GM21786 (cell line): ENCODE measurements around the gene DMD.
"Not testable (repeated sequence)": the region's sequence is repeated elsewhere in the genome, so short reads cannot be mapped to it uniquely, and the experiment has no call there.

Experiments
- ATAC-seq: cut with Tn5 transposase; IDR thresholded peaks from one replicate; pipeline ENCODE4 v1.9.1; 2021; ENCODE audit not compliant: unreplicated experiment

The DMD gene

DNA sequence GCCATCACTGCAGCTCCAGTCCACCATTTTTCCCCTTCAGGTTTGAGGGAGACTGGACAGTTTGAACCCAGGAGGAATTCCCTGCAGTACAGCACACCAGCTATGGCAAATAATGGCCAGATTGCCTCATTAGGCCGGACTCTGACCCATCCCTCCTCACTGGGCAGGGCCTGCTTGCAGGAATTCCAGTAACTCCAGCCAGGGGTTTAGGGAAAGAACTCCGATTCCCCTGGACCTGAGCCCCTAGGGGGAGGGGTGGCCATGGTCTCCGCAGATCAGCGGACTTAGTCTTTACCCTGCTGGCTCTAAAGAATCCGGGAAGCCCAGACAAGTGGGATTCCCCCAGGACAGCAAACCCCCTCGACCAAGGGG is 342.8 kb downstream of the DMD start:
- ATAC-seq = no peak

DNA sequence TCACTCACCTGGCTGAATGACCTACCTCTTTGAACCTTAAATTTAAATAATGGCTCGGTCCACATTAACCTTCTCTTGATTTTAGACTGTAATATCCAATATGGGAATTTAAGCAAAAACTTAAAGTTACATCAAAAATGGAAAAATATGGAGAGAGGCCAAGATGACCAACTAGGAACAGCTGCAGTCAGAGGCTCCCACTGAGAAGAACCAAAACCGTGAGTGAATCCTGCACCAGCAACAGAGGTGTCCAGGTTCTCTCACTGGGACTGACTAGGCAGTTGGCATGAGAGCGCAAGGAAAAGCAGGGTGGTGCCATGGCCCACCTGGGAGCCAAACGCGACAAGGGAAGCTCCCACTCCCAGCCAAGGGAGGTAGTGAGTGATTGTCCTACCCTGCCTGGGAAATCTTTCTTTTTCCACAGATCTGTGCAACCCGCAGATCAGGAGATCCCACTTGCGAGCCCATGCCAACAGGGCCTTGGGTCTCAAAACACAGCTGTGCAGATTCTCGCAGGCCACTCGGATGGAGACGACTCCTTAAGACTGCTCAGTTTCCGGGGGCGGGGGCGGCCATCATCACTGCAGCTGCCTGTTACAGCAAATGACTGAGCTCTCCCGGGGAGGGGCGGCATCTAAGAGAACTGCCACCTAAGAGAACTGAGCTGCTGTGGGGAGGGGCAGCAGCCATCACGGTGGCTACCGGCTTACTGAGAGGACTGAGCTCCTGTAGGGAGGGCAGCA is 343.4 kb downstream of the DMD start:
- no peak for ATAC-seq

DNA sequence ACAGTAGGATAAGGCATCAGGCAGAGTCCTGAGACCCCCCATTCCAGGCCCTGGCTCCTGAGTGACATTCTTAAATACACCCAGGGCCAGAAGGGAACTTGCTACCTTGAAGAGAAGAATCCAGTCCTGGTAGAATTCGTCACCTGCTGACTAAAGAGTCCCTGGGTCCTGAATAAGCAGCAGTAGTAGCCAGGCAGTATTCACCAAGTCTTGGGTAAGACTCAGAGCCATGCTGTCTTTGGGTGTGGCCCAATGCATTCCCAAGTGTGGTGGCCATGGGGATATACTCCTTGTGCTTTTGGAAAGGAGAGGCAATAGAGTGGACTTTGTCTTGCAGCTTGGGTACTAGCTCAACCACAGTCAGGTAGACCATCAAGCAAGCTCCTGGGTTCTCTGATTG is 359.1 kb downstream of the DMD start:
- ATAC-seq = no peak

DNA sequence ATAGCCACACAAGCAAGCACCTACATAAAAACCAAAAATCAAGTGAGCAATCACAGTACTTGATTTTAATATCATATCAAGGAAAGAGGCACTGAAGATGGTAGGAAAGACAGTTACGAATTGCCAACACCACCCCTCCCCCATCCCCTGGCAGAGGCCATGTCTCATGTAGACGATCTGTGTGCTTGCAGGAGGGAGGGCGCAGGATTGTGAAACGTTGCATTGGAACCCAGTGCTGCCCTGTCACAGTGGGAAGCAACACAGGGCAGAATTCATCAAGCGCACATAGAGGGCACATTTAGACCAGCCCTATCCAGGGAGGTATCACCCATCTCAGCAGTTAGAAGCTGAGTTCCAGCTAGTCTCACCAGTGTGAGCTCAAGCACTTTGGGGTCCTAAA is 359.8 kb downstream of the DMD start:
- no peak for ATAC-seq

DNA sequence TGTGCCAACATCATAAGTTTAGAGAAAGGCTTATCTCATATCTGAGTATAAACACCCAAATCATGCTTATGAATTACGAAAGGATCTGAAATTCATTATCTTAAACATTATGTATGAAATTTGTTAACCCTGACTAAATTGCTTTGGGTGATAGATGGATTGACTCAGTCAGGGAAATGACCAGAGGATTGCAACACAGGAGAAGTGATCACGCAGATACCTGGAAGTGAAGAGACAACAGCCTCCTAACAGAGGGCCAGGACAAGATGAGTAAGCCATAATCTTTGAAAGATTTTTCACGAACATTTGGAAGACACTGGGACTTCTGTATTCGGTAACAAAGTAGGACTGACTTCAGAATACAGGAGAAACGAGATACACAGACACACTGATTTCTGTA is 363.4 kb downstream of the DMD start:
- ATAC-seq = no peak

DNA sequence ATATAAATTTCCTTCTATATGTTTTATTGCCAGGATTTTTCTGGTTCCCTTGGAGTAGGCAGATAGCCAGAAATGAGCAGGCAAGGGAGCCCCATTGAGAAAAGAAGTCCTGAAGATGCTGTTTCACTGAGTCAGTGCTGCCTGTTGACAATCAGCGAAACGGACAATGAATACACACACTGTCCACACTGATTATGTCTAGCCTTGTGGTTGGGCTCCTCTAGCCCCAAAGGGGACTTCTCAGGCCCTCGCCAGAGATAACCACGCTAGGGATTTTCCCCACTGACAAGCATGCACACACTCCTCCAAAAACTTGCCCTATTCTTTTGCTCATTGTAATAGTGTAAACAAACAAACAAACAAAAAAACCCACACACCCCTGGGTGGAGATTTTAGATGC is 369.3 kb downstream of the DMD start:
- no peak for ATAC-seq

DNA sequence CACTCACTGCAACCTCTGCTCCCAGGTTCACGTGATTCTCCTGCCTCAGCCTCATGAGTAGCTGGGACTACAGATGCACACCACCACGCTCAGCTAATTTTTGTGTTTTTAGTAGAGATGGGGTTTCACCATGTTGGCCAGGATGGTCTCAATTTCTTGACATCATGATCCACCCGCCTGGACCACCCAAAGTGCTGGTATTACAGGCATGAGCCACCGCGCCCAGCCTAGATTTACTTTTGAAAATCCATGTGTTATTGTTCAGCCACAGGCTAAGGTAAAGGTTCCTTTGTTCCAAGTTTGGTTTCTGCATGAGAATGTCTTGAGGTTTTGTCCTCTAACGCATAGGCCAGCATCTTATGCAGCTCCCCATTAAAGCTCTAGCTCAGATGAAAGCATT is 371.6 kb downstream of the DMD start:
- no peak for ATAC-seq

DNA sequence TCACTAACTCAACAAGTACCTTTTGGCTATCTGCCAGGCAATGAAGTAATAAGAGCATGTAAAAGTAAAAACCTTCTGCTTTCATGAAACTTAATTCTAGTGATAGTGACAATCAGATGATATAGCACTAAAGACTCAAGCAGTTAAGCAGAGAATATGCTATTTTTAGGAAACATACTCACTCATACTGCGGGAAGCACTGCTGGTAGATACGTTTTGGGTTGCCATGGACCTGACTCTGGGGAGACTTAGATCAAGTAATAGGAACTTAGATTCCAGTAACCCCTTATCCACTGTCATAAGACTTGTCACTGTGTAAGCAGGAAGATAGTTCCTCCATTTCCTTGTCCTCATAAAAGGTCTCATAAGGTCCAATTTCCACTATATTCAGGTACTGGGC is 386.3 kb downstream of the DMD start:
- ATAC-seq = no peak

DNA sequence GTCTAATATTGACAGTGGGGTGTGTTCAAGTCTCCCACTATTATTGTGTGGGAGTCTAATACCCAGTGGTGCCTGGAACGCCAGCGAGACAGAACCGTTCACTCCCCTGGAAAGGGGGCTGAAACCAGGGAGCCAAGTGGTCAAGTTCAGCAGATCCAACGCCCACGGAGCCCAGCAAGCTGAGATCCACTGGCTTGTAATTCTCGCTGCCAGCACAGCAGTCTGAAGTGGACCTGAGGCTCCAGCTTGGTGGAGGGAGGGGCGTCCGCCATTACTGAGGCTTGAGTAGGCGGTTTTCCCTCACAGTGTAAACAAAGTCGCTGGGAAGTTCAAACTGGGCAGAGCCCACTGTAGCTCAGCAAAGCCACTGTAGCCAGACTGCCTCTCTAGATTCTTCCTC is 407.3 kb downstream of the DMD start:
- ATAC-seq = no peak

DNA sequence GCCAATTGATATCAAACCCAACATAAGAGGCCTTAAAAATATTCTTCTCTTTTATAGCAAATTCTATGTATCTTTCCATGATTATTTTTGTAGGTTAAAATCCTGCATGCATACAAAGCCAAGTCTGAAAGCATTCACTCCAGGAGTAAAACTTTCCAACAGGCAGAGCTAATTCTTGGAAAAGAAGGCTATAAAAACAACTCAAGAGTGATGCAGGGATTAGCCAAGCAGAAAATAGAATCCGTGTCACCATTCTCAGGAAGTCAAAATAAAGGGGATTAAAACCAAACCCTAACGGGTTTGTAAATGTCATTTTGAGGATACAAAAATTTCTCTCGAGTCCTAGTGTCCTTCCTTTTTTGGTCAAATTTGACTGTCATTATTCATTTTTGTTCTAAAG is 412.4 kb downstream of the DMD start:
- no peak for ATAC-seq

DNA sequence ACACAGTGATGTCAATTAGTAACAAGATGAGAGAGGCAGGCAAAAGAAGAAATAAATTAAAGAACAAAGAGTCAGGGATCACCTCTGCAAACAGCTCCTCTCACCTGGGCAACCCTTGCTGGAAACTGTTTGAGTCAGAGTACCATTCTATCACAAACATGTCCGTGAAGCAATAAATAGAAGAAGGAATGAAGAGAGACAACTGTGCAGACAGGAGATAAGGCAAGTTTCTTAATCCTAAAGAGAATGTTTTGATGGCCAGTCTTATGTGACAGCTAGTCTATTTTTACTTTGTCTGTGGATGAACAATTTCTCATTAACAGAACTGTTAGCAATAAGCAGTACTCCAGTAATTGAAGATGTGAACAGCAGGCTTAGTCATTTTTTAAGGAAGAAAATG is 422.4 kb downstream of the DMD start:
- ATAC-seq = no peak

DNA sequence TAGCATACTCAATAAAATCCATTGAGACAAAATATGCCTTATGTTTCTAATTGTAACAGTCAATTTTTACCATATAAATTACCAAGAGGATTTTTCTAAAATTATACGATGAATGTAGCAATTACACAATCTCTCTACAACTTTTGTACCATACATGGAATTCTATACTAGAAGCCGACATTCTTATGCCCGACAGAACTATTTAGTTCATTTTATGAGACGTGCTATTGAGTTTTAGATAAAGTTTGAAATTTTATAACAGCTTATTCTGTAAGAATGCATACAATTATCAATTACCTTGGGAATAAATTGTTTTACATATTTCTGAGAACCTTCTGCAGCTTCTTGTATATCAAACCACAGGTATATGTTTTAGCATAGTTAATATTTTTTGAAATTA is 431.2 kb downstream of the DMD start:
- ATAC-seq = no peak

DNA sequence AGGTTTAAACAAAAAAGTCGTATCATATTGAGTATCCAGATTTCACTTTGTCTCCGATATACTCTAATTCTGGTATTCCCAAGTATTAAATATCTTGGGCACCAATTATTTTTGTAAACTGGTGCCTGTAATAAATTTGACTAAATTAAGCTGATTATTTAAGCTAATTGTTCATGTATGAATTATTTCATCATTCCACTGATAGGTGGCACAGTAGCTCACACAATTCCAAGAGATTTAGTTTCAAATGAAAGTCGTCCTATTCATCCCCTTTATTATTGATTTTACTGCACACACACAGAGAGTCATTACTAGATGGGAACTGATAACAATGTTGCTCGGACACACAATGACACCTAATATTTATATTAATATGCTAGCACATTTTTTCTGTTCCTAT is 432.4 kb downstream of the DMD start:
- ATAC-seq = no peak

DNA sequence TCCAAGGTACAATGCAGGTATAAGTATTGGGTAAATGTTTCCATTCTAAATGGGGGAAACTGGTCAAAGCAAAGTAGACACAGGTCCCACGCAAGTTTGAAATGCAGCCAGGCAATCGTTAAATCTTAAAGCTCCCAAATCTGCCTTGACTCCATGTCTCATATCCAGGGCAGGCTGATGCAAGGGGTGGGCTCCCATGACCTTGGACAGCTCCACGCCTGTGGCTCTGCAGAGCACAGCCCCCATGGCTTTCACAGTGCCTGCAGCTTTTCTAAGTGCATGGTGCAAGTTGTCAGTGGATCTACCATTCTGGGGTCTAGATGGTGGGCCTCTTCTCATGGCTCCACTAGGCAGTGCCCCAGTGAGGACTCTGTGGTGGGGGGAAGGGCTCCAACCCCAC is 436.4 kb downstream of the DMD start:
- ATAC-seq = no peak

DNA sequence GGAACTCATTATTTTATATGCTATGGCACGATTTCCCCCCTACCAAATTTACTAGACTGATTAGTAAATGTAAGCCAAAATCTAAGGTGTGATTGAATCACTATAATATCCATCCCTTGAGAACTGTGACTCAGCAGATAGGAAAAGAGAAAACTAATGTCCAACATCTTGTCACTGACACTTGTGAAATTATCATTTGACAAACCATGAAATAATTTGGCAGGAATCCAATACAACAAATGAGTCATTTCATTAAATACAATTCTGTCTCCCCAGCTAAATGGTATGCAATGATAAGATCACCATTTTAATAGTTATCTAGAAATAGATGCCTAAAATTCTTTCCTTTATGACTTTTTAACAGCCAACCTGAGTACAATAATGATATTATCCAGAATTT is 462.3 kb downstream of the DMD start:
- no peak for ATAC-seq

DNA sequence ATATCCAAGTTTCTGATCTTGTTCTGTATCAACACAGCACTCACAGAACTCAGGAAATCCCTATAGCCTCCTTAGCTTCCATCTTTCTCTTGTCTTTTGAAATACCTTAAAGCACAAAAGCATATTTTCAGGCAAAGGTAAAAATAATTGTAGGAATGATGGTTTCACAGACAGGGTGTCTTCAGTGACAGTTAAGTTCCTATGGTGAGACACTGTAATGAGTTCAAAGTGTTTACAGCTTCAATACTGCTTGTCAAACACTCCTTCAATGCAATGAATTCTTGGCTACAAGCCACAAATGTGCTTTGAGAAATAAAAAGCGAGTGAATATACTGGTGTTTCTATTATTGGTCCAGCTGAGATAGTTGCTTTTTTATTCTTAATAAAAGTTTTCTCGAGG is 466.0 kb downstream of the DMD start:
- ATAC-seq = no peak

DNA sequence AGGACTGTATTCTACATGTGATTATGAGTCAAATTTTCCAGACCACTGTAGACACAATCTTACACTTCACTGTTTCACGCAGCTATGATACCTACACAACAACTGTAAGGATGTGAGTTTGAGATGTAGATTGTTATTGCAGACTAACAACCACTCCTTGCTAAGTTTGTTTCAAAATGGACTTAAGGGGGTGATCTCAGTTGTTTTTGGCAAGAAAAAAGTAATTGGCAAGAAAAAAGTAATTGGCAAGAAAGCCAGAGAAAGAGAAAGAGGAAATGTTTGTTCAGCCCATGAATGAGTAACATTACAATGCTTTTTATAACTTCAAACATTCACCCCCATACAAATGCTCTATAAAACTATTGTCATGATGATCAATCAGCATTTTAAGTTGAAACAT is 466.4 kb downstream of the DMD start:
- ATAC-seq = no peak

DNA sequence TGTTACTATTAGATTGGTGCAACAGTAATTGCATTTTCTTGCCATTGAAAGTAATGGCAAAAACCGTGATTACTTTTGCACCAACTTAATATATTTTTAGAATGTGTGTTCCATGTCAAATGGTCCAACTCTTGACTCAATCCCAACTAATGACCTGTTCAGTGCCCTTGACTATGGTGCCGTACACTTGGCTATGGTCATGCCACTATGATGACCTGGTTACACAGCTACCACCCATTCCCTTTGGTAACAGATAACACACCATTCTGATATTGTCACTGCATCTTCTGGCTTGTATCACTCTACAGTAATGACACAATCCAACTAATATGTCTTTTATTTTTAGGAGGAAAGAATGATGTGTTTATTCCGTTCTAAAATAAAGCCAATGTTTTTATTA is 469.4 kb downstream of the DMD start:
- ATAC-seq = no peak

DNA sequence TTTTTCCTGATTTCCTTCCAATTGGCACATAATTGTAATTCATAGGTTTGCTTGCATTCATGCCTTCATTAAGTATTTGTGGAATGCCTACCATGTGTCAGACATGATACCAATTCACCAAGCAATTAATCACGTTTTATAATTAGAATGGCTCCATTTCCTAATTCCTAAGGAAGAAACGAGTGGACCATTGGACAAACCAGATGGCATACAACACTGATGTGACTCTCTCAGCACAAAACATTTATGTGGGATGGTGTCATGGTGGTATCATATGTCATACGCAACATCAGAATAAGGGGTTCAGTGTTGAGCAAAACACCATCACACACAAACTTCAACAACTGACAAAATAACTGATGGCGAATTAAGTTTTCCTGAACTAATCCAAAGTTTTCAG is 502.8 kb downstream of the DMD start:
- ATAC-seq = no peak

DNA sequence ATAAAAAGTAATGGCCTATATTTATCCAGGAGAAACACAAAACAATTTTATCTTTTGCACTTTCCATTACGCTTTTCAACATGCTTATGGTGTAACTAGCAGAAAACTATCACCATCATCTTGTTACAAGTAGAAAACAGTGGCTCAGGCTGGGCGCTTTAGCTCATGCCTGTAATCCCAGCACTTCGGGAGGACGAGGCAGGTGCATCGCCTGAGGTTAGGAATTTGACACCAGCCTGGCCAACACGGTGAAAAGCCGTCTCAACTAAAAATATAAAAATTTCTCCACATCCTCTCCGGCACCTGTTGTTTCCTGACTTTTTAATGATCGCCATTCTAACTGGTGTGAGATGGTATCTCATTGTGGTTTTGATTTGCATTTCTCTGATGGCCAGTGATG is 506.0 kb downstream of the DMD start:
- not testable (repeated sequence) for ATAC-seq

DNA sequence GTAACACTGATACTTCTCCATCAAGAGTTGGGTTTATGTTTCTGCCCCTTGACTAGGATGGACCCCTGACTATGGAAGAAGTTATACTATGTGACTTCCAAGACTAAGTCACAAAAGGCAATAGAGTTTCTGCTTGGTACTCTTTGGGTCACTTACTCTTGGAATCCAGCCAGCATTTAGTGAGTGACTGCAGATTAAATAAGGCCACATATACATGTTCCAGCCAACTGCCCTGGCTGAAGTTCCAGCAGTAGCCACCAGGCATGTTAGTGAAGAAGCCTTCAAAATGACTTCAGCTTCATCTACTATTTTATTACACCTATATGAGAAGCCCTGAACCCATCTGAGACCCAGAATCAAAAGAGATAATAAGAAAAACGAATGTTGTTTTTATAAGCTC is 524.0 kb downstream of the DMD start:
- no peak for ATAC-seq

DNA sequence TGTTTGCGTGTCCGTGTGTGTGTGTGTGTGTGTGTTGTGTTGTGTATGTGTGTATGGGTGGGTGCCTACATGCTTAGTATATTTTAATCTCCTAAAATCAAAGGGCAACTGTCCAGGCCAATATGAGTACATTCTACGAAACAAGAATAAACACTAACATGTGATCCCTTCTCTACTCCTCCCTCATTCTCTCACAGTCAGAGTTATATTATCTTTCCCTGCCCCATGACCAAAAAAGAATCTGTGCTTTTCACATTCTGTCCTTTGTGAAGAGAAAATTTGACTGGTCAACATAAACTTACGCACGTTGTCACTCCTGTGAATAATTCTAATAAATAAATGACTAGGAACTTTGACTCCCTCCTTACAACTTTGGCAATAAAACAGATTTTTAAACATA is 532.9 kb downstream of the DMD start:
- ATAC-seq = no peak

DNA sequence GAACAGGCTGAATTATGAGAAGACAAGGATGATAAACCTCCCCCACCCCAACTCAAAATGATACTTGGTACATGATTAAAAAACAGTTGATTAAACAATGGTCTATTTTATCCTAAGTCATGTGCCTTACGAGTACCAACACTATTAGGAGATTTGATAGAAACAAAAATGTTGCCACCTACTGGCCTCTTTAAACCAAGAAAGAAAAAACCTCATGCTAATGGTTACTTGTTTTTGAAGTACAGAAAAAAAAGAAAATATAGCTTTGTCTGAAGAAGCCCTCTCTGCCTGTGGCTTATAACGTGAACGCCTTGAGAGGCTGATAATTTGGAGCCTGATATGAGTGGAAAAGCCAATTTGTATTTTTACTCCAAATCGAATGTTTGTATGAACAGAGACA is 538.2 kb downstream of the DMD start:
- no peak for ATAC-seq

DNA sequence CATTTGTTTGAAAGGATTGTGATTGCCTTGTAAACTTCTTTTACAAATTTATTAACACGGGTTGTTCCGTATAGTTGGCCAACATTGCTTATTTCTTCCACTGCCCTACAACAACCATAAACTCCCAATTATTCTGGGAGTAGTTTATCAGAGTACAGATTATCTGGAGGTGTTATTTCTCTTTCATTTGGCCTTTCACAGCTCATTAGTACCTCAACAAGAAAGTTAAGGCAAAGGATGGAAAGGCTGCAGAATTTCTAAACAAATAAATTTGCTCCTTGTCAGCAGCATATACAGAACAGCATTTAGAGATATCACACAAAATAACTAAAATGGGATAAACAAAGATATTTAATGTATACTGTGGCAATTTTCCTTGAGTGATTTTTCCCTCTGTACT is 548.8 kb downstream of the DMD start:
- no peak for ATAC-seq
